GM18502 (cell line): ENCODE measurements around the gene NR3C1.

Experiments used
- ATAC-seq: cut with Tn5 transposase; IDR thresholded peaks from one replicate; pipeline ENCODE4 v1.9.1; 2021; ENCODE audit warnings: mild to moderate bottlenecking; ENCODE audit not compliant: unreplicated experiment, poor library complexity

The NR3C1 gene

GRCh38 chr5:143400541-143401226, 2.8 kb downstream of the NR3C1 start:
- no peak for ATAC-seq

GRCh38 chr5:143399616-143400540, 3.6 kb downstream of the NR3C1 start:
- no peak for ATAC-seq

GRCh38 chr5:143398451-143399237, 4.8 kb downstream of the NR3C1 start:
- no peak for ATAC-seq

- no peak for ATAC-seq
Measured at GRCh38 chr5:143398053-143398355, 5.5 kb downstream of the NR3C1 start.

- ATAC-seq = no peak
Measured at GRCh38 chr5:143397302-143398052, 6.0 kb downstream of the NR3C1 start.

- peak; percentile 36 for ATAC-seq
Measured at GRCh38 chr5:143396353-143396940, 7.0 kb downstream of the NR3C1 start.

- ATAC-seq = peak; percentile 69
Measured at GRCh38 chr5:143395638-143396352, 7.7 kb downstream of the NR3C1 start.

- ATAC-seq = no peak
Measured at GRCh38 chr5:143393524-143393923, 10.0 kb downstream of the NR3C1 start.

GRCh38 chr5:143390941-143391340, 12.5 kb downstream of the NR3C1 start:
- no peak for ATAC-seq

GRCh38 chr5:143390258-143390657, 13.2 kb downstream of the NR3C1 start:
- no peak for ATAC-seq

- ATAC-seq = no peak
Measured at GRCh38 chr5:143386725-143387124, 16.8 kb downstream of the NR3C1 start.

- ATAC-seq = no peak
Measured at GRCh38 chr5:143384865-143385657, 18.4 kb downstream of the NR3C1 start.

GRCh38 chr5:143383988-143384387, 19.5 kb downstream of the NR3C1 start:
- no peak for ATAC-seq

GRCh38 chr5:143379606-143380005, 23.9 kb downstream of the NR3C1 start:
- ATAC-seq = no peak

GRCh38 chr5:143376911-143377813, 26.3 kb downstream of the NR3C1 start:
- no peak for ATAC-seq

- no peak for ATAC-seq
Measured at GRCh38 chr5:143376195-143376779, 27.2 kb downstream of the NR3C1 start.
